ENCODE results near the gene SEC24D.

Gene SEC24D

GRCh38 chr4:118776157-118776954 is 59.6 kb downstream of the SEC24D start:
- in situ Hi-C loops (cut with MboI; ENCODE audit: low sequenced_read_pairs, unreplicated experiment): loop anchor here (10.0 kb wide), 1 partner anchor 108 kb away; the partner anchor contains the start of gene SYNPO2
- TF ChIP-seq, protein P1, sequence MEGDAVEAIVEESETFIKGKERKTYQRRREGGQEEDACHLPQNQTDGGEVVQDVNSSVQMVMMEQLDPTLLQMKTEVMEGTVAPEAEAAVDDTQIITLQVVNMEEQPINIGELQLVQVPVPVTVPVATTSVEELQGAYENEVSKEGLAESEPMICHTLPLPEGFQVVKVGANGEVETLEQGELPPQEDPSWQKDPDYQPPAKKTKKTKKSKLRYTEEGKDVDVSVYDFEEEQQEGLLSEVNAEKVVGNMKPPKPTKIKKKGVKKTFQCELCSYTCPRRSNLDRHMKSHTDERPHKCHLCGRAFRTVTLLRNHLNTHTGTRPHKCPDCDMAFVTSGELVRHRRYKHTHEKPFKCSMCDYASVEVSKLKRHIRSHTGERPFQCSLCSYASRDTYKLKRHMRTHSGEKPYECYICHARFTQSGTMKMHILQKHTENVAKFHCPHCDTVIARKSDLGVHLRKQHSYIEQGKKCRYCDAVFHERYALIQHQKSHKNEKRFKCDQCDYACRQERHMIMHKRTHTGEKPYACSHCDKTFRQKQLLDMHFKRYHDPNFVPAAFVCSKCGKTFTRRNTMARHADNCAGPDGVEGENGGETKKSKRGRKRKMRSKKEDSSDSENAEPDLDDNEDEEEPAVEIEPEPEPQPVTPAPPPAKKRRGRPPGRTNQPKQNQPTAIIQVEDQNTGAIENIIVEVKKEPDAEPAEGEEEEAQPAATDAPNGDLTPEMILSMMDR (IDR thresholded peaks at IDR 0.05; ENCODE audit: borderline replicate concordance, control extremely low read depth, extremely low read depth, insufficient read depth, missing control alignments): no peak
- DNase-seq (ENCODE audit: low spot score): no peak

DNA sequence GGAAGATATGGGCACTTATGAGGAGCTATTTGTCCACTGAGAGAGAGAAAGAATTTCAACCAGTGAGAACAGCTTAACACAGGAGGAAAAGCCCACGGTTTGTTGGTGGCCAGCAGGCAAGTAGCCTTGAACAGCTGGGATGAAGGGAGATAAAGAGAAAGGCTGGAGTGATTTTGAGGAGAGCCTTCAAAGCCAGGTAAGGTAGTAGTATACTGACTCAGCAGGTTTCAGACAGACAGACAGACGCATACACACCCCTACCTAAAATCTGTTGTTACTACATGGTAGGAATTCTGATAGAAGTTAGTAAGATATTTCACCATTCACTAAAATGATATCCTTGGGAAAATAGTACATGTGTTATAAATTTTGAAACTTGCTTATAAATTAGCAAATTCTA is 60.5 kb downstream of the SEC24D start:
- in situ Hi-C loops (cut with MboI; ENCODE audit: low sequenced_read_pairs, unreplicated experiment): loop anchor here (10.0 kb wide), 1 partner anchor 109 kb away; the partner anchor contains the start of gene SYNPO2
- TF ChIP-seq, protein P1 (IDR thresholded peaks at IDR 0.05; ENCODE audit: borderline replicate concordance, control extremely low read depth, extremely low read depth, insufficient read depth, missing control alignments): no peak
- DNase-seq (ENCODE audit: low spot score): no peak

- no peak for DNase-seq (ENCODE audit: low spot score)
- in situ Hi-C loops (cut with MboI; ENCODE audit: low sequenced_read_pairs, unreplicated experiment): loop anchor here (10.0 kb wide), 1 partner anchor 110 kb away; the partner anchor contains the start of gene SYNPO2
- TF ChIP-seq, protein P1 (IDR thresholded peaks at IDR 0.05; ENCODE audit: borderline replicate concordance, control extremely low read depth, extremely low read depth, insufficient read depth, missing control alignments): no peak
Observed at GRCh38 chr4:118774989-118775388, 60.9 kb downstream of the SEC24D start.

DNA sequence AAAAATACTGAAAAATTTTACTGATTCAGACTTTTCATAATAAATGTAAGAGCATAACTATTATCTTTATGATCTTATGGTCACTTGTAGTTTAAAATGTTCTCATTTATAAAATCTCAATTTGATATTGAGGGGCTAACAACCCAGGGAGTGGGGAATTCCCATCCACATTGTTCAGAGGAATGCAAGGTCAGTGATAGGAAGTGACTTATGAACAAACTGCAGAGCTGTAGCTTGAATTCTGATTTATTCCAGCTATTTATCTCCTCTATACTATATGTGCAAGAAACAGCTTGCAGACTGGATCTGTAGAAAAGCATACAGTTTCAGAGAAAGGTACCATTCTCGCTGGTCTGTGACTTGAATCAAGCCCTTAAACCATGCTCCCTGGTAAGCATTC is 61.6 kb downstream of the SEC24D start:
- TF ChIP-seq, protein P1 (IDR thresholded peaks at IDR 0.05; ENCODE audit: borderline replicate concordance, control extremely low read depth, extremely low read depth, insufficient read depth, missing control alignments): no peak
- no peak for DNase-seq (ENCODE audit: low spot score)
- in situ Hi-C loops (cut with MboI; ENCODE audit: low sequenced_read_pairs, unreplicated experiment): loop anchor here (10.0 kb wide), 1 partner anchor 110 kb away; the partner anchor contains the start of gene SYNPO2

- in situ Hi-C loops (cut with MboI; ENCODE audit: low sequenced_read_pairs, unreplicated experiment): loop anchor here (10.0 kb wide), 1 partner anchor 111 kb away; the partner anchor contains the start of gene SYNPO2
- TF ChIP-seq, protein P1 (IDR thresholded peaks at IDR 0.05; ENCODE audit: borderline replicate concordance, control extremely low read depth, extremely low read depth, insufficient read depth, missing control alignments): no peak
- no peak for DNase-seq (ENCODE audit: low spot score)
Observed at GRCh38 chr4:118773429-118773792, 62.5 kb downstream of the SEC24D start.

- TF ChIP-seq, protein P1 (IDR thresholded peaks at IDR 0.05; ENCODE audit: borderline replicate concordance, control extremely low read depth, extremely low read depth, insufficient read depth, missing control alignments): no peak
- in situ Hi-C loops (cut with MboI; ENCODE audit: low sequenced_read_pairs, unreplicated experiment): loop anchor here (10.0 kb wide), 1 partner anchor 112 kb away; the partner anchor contains the start of gene SYNPO2
- DNase-seq (ENCODE audit: low spot score): no peak
Observed at GRCh38 chr4:118772767-118773428, 63.0 kb downstream of the SEC24D start.

Measured in GM13976 (cell line).